HTR-8/SVneo (cell line): Measurements from ENCODE around the gene PEX14.
A peak's percentile ranks its signal among the peaks of the same experiment; 100 is the strongest.

Source experiments
- DNase-seq: peaks from one replicate; pipeline ENCODE4 v3.0.0; 2011; ENCODE audit warnings: low spot score, mixed read lengths; ENCODE audit not compliant: insufficient read length
- FAIRE-seq: peaks from 2 replicates; lab custom pipeline; 2011; peaks lifted over from hg19 to GRCh38; lab: Jason Lieb, UNC

Gene PEX14

DNA sequence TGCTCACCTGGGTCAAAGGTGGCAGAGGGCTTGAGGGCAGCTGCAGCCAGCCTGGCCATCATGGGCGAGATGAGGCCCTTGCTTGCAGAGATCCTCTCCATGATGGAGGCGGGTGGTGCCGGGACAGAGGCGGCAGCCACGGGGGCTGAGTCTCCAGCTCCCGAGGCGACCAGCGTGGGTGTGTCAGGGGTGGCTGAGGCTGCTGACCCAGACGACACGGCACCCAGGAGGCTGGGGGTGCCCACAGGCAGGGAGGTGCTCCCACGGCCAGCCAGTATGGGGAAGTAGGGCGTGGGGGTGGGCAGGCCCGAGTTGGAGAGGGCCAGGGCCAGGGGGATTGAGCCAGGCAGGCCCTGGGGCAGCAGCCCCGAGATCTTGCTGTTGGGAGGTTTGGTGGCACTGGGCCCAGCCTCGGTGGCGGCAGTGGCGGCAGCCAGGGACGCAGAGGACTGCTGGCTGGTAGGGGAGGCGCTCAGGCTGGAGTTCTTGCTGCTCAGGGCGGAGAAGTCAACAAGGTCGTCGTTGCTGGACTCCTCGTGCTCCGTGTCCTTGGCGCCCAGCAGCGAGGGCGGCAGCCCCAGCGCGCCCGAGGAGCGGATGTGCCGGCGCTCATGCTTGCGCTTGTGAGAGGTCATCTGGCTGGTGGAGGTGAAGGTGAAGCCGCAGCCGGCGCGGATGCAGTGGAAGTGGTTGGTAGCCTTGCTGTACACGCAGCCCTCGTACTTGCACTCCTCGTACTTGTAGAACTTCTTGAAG, 178.8 kb downstream of the PEX14 start:
- FAIRE-seq (no peak), DNase-seq (no peak)

DNA sequence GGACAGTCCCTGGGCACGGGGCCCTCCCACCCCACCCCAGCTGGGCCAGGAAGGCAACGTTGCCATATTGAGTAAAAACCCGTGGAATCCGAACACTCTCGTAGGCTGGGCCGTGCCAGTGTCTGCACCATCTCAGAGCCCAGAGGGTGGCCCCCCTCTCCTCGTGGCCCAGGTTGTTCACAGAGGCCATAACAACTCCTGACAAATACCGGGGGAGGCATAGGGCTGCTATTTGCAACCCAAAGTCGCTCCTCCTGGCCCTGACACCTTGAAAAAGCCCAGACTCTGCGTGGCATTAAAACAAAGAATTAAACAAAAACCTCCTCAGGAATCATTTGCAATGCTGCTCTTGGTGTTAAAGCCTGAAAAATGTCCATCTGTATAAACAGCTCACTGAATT, 180.3 kb downstream of the PEX14 start:
- no peak for FAIRE-seq
- no peak for DNase-seq

DNA sequence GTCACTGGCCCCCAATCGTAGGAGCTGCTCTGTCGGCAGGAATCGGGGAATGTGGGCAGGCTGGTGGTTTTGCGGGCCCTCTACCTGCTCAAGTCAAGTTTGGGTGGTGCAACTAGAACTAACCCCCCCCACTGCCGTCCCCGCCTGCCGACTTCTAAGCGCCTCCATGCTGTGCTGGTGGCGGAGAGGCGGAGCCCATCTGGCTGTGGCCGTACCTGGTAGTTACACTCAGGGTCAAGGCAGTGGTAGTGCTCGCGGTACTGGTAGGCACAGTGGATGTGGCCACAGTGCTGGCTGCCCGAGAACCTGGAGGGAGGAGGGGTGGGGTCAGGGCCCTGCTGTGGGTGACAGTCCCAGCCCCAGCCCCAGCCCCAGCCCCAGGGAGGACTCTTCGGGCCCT, 181.7 kb downstream of the PEX14 start:
- no peak for FAIRE-seq
- no peak for DNase-seq

DNA sequence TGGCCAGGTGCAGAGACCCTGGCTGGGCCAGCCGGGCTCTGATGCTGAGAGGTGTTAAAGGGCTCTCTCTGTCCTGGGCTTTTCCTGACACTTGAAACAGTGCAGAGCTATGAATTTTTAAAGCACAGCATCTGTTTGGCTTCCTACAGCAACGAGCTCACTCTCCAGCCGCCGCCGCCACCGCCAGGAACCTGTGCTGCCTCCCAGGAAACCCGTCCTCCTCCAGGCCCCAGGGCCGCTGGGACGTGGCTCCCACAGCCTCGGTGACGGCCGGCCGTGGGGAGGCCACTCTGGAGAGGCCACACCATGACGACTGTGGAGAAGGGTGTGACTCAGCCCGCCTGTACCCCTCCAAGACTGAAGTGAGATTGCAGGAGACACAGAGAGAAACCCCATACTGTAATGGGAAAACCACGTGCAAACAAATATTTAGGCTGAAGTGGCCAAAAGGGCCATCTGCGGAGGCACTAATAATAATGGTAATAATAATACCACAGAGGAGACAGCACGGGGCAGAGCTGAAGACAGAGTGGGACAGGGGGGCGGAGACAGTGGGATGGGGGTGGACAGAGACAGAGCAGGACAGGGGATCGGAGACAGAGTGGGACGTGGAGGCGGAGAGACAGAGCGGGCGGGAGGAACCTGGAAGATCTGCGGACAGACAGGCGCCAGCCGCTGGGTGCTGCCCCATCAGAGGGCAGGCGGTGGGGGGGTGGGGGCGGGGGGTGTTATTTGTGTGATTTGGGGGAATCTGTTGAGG, 182.5 kb downstream of the PEX14 start:
- FAIRE-seq (no peak), DNase-seq (no peak)

DNA sequence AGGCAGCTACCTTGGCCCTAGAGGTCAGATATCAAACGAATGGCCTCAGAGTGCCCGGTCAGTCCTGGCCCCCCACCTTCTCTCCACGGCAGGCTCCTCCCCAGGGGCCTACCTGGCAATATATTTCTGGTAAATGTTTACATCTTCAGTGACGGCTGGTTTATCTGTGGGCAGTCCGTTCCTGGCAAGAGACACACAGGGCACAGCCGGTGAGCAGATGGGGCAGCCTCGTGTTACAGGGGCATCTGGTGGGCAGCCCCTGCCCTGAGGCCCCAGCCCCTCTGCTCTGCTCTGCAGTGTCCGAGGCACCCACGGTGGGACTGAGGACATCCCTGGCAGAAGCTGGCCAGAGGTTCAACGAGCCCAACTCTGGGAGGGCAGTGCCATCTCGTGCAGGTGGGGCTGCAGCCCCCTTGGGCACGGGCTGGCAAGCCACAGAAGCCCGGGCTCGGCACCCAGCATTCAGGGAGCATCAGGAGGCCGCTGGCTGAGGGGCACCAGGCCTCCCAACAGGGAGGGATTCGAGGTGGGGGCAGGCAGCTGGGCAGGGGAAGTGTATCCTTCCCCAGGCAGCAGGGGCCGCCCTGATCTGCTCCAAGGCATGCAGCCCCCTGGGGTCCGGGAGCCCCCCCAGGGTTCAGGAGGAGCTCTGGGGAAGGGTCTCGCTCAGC, 183.8 kb downstream of the PEX14 start:
- FAIRE-seq: no peak
- no peak for DNase-seq

DNA sequence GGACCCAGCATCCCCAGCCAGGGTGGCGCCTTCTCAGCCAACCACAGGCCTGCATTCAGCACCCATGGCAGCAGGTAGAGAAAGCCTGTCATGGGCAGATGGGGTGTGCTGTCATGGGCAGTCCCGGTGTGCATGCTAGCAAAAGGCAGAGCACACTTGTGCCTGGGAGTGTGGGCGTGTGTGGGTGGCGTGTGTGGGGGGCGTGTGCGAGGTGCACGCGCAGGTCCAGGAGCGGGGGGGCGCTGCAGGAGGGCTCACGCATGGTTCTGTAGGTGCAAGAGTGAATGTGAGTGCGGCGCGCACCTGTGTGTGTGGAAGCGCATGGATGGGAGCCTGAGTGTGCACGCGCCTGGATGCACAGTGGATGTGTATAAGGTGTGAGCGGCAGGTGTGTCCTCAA, 184.5 kb downstream of the PEX14 start:
- FAIRE-seq (no peak), DNase-seq (no peak)

DNA sequence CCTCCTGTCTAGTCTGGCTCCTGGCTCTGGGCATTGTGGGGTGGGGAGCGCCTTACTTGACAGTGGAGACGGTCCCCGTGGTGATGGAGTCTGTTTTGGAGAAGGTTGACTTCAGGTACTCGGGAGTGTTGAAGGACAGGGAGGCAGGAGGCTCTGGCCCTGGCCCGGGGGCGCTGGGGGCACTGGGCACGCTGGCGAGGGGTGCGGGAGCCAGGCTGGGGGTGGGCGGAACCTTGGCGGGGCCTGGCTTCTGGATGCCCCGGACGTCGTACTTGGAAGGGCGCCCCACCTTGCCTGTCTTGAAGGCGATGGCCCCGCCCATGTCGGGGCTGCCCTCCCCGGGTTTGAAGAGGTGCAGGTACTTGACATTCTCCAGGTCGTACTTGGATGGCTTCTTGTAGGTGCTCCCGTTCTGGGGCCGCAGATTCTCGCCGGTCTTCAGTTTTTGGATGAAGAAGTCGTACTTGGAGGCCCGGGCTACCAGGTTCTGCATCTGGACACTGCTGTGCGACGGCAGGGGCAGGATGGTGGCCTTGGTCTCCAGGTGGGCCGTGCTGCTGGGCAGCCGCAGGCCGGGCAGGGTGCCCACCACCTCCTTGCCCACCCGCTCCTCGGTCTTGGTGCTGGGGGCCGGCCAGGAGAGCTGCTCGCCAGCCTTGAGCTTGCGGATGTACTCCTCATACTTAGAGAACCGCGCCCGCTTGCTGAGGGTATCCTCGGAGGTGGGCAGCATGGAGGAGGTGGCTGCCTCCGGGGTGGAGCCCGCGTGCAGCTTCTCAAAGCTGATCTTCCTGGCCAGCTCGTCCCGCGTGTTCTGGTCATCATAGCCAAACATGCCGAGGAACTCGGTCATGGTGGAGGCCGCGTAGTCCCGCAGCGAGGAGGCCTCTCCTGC, 185.1 kb downstream of the PEX14 start:
- FAIRE-seq (no peak), DNase-seq (no peak)

DNA sequence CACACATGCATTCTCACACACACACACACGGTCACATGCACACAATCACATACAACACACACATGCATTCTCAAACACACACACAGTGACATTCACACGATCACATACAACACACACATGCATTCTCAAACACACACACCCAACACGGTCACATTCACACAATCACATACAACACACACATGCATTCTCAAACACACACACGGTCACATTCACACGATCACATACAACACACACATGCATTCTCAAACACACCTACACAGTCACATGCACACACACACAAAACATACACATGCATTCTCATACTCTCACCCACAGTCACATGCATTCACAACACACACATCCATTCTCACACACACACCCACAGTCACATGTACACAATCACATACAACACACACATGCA, 186.7 kb downstream of the PEX14 start:
- DNase-seq (no peak), FAIRE-seq (no peak)

DNA sequence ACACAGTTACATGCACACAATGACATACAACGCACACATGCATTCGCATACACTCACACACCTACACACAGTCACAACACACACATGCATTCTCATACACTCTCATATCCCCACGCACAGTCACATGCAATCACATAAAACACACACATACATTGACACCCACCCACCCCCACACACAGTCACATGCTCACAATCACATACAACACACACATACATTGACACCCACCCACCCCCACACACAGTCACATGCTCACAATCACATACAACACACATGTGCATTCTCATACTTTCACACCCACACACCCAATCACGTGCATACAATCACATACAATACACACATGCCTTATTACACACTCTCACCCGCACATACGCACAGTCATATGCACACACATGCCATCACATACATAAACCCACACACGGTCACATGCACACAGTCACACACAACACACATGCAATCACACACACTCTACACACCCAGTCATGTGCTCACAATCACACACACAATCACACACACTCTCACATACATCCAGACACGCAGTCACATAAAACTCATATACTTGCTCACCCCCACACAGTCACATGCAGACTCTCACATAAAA, 187.4 kb downstream of the PEX14 start:
- FAIRE-seq (peak; percentile 98), DNase-seq (no peak)

DNA sequence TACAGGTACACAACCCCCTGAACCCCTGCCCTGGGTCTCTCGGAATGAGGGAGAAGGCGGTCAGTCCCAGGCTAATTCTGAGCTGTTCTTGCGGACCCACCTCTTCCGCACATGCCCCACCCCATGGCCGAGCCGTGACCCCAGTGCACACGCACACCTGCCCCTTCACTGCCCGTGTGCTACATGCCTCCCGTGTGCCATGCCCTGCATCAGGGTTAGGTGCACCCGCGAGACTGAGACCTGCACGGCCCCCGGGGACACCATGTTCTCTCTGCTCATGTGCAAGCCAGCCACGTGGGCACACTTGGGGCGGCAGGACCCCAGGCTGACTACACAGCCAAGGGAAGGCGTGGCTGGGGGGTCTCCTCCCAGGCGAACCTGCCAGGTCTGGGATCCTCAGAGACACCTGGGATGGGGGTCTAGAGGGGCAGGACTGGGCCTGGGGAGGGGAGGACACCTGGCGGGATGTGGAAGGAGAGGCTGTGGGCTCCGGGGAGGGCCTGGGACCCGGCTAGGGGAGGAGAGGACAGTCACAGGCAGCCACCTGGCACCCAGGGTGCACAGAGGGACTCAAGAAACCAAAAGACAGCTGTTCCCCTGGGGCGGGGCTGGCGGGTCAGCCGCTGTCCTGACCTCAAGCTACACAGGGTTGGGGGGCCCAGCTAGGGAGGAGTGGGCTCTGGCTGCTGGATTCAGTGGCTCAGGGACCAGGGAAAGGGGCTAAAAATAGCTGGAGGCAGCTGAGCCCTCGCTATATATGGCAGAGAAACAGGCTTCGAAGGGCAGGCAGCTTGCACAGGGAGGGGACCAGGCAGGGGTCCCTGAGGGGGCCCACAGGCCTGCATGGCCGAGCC, 188.3 kb downstream of the PEX14 start:
- FAIRE-seq (no peak), DNase-seq (no peak)

DNA sequence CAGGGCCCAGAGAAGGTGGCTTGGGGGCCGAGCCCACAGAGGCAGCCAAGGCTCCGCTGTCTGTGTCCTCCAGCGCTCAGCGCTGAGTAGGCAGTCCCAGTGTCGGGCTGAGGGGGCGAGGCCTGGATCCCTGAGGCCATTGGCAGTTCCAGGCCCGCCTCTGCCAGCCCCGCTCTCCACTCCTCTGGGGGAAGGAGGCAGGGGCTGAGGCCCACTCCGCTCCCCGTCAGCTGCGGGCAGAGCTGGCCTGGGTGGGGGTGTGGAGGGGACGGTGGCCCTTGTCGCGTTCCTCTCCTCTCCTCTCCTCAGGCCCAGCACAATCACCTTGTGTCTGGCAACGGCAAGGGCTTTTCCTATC, 188.9 kb downstream of the PEX14 start:
- DNase-seq: no peak
- FAIRE-seq: no peak

DNA sequence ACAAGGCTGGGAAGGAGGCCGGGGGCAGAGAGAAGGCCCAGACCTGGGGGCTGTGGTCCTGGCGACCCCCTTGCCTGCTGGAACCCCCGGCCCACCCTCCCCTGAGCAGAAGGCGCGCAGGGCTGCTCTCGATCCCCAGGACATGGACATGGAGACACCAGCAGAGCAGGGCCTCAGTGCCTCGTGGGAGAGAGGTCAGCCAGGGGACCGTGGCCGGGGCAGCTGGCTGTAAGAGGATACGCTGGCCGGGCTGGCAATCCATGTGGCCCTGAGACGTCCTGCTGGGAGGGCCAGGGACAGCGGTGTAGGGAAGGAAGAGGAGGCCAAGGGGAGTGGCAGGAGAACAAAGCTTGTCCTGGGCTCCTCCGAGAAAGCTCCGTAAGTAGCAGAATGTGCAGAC, 189.5 kb downstream of the PEX14 start:
- DNase-seq (no peak), FAIRE-seq (no peak)

DNA sequence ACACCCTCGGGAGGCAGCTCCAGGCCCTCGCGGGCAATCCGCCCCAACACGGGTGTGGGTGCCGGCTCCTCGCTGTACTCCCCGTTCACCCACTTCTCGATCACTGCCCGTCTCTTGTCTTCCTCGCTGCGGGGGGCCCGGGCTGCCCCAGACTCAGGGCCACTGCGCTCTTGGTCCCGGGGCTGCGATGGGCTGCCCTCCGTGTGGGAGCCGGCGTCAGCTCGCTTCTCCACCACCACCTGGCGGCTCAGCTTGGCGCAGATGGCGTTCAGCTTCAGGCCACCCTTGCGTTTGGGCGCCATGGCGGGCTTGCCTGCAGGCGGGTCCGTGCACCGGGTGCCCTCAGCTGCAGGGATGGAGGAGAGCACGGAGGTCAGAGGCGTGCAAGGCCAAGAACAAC, 190.5 kb downstream of the PEX14 start:
- DNase-seq: no peak
- no peak for FAIRE-seq

DNA sequence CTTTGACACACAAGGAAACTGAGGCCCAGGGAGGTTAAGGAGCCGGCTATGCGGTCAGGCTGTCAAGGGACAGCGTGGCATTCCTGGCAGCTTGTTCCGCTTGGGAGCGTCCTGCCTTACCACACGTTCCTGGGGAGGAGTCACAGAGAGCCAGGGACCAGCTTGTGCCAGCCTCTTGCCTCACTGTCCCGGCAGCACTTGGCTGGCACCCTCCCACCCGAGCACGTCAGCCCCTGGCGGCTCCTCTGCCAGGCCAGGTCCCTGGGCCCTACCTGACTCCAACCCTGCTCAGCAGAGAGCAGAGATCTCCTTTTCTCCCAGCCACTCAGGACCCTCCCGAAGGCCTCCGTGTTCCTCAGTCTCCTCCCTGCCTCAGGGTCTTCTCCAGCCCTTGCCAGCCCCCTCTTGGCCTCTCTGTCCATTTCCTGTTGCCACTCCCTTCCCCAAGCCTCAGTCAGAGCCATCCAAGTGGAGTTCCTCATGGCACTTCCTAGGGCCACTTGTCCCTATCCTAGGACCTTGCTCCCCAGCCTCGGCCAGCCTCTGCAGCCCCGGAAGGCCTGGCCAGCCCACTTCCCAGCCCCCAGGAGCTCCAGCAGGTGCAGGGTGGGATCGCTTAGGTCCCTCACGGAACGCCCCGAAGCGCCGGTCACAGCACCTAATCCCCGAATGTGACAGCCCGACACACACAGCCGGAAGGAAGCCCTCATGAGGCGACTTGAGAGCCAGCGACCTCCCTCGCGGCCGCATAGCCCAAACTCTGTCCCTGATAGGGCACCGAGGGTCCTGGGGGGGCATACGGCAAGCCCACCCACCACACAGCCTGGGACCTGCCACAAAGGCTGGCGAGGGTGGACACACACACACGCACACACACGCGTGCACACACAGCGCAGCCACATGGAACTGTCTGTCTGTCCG, 191.4 kb downstream of the PEX14 start:
- FAIRE-seq (no peak), DNase-seq (no peak)

DNA sequence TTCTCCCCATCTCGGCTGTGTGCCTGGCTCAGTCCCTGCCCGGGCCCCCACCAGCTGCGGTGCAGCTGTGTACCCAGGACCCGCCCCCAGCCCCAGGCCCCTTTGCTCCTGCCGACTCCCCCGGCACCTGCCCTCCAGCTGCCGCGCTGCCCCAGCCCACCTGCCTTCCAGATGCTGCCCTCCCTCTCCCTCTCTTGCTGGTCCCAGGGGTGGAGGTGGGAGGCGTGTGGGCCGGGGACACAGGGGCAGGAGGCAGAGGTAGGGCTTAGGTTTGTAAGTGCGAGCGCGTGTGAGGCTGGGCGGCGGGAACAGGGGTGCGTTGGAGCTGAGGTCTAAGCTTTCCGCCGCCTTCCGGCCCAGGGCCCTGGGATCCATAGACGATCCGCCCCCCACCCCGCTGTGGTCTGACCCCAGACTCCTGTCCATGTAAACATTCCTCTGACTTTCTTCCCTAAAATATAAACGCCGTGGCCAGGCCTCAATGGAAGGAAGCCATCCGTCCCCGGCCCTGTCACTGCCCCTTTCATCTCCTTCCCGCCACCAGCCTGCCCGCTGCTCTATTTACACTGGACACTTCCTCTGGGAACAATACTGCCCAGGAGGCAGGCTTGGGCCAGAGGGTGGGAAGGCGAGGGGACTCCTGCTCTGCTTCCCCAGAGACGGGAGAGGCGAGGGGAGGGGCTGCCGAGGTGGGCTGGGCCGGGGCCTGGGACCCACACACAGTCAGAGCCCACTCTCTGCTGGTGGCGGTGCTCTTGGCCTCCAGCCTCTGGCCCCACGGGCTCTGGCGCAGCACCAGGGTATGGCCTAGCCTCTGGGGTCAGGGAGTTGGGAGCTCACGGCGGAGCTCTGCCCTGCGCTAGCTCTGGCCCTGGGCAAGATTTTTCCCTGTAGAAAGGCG, 193.4 kb downstream of the PEX14 start:
- no peak for DNase-seq
- no peak for FAIRE-seq

DNA sequence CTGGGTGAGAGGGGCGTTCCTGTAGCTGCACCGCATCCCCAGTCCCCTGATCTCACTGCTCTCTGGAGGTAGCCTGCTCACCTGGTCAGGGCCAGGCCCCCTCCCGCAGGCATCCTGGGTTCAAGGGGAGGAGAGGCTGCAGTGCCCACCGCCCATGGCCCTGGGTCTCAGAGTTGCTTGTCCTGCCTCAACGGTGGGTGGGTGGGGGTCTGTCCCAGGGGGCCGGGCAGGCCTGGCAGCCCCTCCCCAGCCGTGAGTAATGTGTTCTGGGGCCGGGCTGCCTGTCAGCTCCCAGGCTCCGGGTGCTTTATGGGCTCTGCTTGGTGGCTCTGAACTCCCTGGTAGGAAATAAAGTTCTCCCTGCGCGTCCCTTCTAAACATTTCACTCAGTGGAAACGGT, 194.8 kb downstream of the PEX14 start:
- FAIRE-seq (no peak), DNase-seq (no peak)

DNA sequence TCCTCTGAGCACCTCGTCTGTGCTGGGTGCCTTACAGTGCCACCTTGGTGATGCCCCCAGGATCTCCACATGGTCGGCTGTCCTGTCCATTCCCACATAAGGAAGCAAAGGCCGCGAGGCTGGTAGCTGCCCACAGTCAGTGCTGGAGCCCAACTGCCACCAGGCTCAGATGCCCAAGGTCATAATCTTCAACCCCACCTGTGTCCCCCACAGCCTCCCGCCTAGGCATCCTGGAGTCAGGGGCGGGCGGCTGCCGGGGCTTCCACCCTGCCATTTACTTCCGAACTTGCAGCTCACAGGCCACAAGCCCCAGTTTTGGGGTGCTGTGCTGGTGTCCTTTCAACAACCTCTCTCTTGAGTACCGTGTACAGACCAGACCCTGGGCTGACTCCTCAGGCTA, 195.4 kb downstream of the PEX14 start:
- DNase-seq (no peak), FAIRE-seq (no peak)
